Measurements from ENCODE around the gene PCDHB4.
"Not testable (repeated sequence)": the region's sequence is repeated elsewhere in the genome, so short reads cannot be mapped to it uniquely, and the experiment has no call there.

The PCDHB4 gene

GRCh38 chr5:141150224-141150992 is 28.8 kb downstream of the PCDHB4 start:
- DNase-seq (ENCODE audit: insufficient read length, low spot score) (no peak), FAIRE-seq (no peak)
- TF ChIP-seq POLR2AphosphoS5 (IDR thresholded peaks at IDR 0.05; ENCODE audit: low read depth, low read length) = no peak
- no peak for TF ChIP-seq POU2F2 (IDR thresholded peaks at IDR 0.05; ENCODE audit: low read depth, low read length)
- TF ChIP-seq PAX5 (IDR thresholded peaks at IDR 0.05; ENCODE audit: insufficient read depth, low read length, severe bottlenecking) = no peak
- no peak for TF ChIP-seq TAF1 (IDR thresholded peaks at IDR 0.05; ENCODE audit: low read depth, low read length)
- TF ChIP-seq POLR2A (IDR thresholded peaks at IDR 0.05; ENCODE audit: low read depth, low read length) = no peak
- no peak for TF ChIP-seq SPI1 (IDR thresholded peaks at IDR 0.05; ENCODE audit: low read depth, low read length)

DNA sequence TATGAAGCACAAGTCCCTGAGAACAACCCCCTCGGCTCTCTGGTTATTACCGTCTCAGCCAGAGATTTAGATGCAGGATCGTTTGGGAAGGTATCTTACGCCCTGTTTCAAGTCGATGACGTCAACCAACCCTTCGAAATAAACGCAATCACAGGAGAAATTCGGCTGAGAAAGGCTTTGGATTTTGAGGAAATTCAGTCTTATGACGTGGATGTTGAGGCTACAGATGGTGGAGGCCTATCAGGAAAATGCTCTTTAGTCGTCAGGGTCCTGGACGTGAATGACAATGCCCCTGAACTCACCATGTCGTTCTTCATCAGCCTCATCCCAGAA is 29.3 kb downstream of the PCDHB4 start:
- DNase-seq (ENCODE audit: insufficient read length, low spot score) = no peak
- TF ChIP-seq PAX5 (IDR thresholded peaks at IDR 0.05; ENCODE audit: insufficient read depth, low read length, severe bottlenecking) (no peak), POU2F2 (IDR thresholded peaks at IDR 0.05; ENCODE audit: low read depth, low read length) (no peak), TAF1 (IDR thresholded peaks at IDR 0.05; ENCODE audit: low read depth, low read length) (no peak), POLR2AphosphoS5 (IDR thresholded peaks at IDR 0.05; ENCODE audit: low read depth, low read length) (no peak), POLR2A (IDR thresholded peaks at IDR 0.05; ENCODE audit: low read depth, low read length) (no peak), SPI1 (IDR thresholded peaks at IDR 0.05; ENCODE audit: low read depth, low read length) (no peak)
- FAIRE-seq = no peak

DNA sequence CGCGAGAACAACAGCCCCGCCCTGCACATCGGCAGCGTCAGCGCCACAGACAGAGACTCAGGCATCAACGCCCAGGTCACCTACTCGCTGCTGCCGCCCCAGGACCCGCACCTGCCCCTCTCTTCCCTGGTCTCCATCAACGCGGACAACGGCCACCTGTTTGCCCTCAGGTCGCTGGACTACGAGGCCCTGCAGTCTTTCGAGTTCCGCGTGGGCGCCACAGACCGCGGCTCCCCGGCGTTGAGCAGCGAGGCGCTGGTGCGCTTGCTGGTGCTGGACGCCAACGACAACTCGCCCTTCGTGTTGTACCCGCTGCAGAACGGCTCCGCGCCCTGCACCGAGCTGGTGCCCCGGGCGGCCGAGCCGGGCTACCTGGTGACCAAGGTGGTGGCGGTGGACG is 30.0 kb downstream of the PCDHB4 start:
- not testable (repeated sequence) for FAIRE-seq; DNase-seq (ENCODE audit: insufficient read length, low spot score)

DNA sequence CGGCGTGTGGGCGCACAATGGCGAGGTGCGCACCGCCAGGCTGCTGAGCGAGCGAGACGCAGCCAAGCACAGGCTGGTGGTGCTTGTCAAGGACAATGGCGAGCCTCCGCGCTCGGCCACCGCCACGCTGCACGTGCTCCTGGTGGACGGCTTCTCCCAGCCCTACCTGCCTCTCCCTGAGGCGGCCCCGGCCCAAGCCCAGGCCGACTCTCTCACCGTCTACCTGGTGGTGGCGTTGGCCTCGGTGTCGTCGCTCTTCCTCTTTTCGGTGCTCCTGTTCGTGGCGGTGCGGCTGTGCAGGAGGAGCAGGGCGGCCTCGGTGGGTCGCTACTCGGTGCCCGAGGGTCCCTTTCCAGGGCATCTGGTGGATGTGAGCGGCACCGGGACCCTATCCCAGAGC is 30.5 kb downstream of the PCDHB4 start:
- not testable (repeated sequence) for FAIRE-seq; DNase-seq (ENCODE audit: insufficient read length, low spot score)

- no peak for TF ChIP-seq POU2F2 (IDR thresholded peaks at IDR 0.05; ENCODE audit: low read depth, low read length)
- TF ChIP-seq PAX5 (IDR thresholded peaks at IDR 0.05; ENCODE audit: insufficient read depth, low read length, severe bottlenecking) = no peak
- no peak for TF ChIP-seq POLR2A (IDR thresholded peaks at IDR 0.05; ENCODE audit: low read depth, low read length)
- no peak for TF ChIP-seq TAF1 (IDR thresholded peaks at IDR 0.05; ENCODE audit: low read depth, low read length)
- TF ChIP-seq SPI1 (IDR thresholded peaks at IDR 0.05; ENCODE audit: low read depth, low read length) = no peak
- TF ChIP-seq POLR2AphosphoS5 (IDR thresholded peaks at IDR 0.05; ENCODE audit: low read depth, low read length) = no peak
- DNase-seq (ENCODE audit: insufficient read length, low spot score) = no peak
- FAIRE-seq = no peak
Measured at GRCh38 chr5:141155540-141156374, 34.1 kb downstream of the PCDHB4 start.

- FAIRE-seq; DNase-seq (ENCODE audit: insufficient read length, low spot score): not testable (repeated sequence)
Measured at GRCh38 chr5:141157356-141157755, 35.7 kb downstream of the PCDHB4 start.

- FAIRE-seq; DNase-seq (ENCODE audit: insufficient read length, low spot score): not testable (repeated sequence)
Measured at GRCh38 chr5:141157901-141158300, 36.3 kb downstream of the PCDHB4 start.

DNA sequence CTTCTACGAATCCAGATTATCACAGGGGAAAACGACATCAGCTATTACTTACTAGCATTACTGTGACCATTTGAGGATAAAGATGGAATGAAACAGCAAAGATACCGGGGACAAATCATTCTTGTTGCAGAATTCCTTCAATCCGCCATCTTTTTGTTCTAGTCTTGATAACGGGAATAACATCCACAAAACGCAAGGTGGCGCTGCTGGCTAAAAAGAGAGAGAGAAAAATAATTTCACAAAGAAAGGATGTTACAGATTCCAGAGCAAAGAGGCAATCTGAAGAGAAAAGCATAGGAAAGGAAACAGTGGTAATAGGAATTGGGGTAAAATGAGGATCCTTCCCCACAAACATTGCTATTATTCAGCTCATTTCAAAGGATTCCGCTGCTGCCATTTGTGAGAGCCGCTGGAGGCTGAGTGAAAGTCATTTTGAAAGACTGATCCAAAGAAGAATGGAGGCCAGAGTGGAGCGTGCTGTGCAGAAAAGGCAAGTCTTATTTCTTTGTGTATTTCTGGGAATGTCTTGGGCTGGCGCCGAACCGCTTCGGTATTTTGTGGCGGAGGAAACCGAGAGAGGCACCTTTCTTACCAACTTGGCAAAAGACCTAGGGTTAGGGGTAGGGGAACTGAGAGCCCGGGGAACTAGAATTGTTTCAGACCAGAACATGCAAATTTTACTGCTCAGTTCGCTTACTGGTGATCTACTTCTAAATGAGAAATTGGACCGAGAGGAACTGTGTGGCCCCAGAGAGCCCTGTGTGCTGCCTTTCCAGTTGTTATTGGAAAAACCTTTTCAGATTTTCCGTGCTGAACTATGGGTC is 51.0 kb downstream of the PCDHB4 start, which contains the start of gene PCDHB7:
PCDHB7 (plus strand) TSS at position 264 of the 824 bp plus-strand sequence; CDS start at position 456, 192 bp downstream.
- no peak for DNase-seq (ENCODE audit: insufficient read length, low spot score)
- no peak for TF ChIP-seq PAX5 (IDR thresholded peaks at IDR 0.05; ENCODE audit: insufficient read depth, low read length, severe bottlenecking)
- TF ChIP-seq TAF1 (IDR thresholded peaks at IDR 0.05; ENCODE audit: low read depth, low read length) = no peak
- no peak for FAIRE-seq

DNA sequence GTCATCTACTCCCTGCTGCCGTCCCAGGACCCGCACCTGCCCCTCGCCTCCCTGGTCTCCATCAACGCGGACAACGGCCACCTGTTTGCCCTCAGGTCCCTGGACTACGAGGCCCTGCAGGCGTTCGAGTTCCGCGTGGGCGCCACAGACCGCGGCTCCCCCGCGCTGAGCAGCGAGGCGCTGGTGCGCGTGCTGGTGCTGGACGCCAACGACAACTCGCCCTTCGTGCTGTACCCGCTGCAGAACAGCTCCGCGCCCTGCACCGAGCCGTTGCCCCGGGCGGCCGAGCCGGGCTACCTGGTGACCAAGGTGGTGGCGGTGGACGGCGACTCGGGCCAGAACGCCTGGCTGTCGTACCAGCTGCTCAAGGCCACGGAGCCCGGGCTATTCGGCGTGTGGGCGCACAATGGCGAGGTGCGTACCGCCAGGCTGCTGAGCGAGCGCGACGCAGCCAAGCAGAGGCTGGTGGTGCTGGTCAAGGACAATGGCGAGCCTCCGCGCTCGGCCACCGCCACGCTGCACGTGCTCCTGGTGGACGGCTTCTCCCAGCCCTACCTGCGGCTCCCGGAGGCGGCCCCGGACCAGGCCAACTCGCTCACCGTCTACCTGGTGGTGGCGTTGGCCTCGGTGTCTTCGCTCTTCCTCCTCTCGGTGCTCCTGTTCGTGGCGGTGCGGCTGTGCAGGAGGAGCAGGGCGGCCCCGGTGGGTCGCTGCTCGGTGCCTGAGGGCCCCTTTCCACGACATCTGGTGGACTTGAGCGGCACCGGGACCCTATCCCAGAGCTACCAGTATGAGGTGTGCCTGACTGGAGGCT is 52.9 kb downstream of the PCDHB4 start:
- not testable (repeated sequence) for FAIRE-seq

More for the DNA sequence above, 52.9 kb downstream of the PCDHB4 start:
- not testable (repeated sequence) for DNase-seq (ENCODE audit: insufficient read length, low spot score)
